Skeletal muscle tissue (tissue), 4 donors: Measurements from ENCODE around the gene LCNL1. TPM values are rescaled to one million over a fixed set of nuclear protein-coding genes. Genes with fewer than 3 reads are reported as not detected.

Source experiments
- H3K27ac ChIP-seq: one replicate; pipeline ENCODE4 v1.7.0; 2013; ENCODE audit warnings: mild to moderate bottlenecking, low read depth, low read length, inconsistent platforms
- H3K27me3 ChIP-seq, 3 donors: one replicate each; pipeline ENCODE4 v1.7.0; 2013; ENCODE audit warnings: low read length in 3 of 3; ENCODE audit not compliant: control insufficient read depth in 3 of 3, insufficient read depth in 3 of 3
- H3K36me3 ChIP-seq, 3 donors: one replicate each; pipeline ENCODE4 v1.7.0; 2013; ENCODE audit warnings: low read length in 3 of 3; ENCODE audit not compliant: control insufficient read depth in 3 of 3, insufficient read depth in 3 of 3
- H3K4me1 ChIP-seq, 3 donors: one replicate each; pipeline ENCODE4 v1.7.0; 2013; ENCODE audit warnings: low read length in 3 of 3, mild to moderate bottlenecking in 3 of 3; ENCODE audit not compliant: control insufficient read depth in 3 of 3, insufficient read depth in 3 of 3
- H3K4me3 ChIP-seq, 3 donors: one replicate each; pipeline ENCODE4 v1.7.0; 2013; ENCODE audit warnings: low read length in 3 of 3
- H3K9ac ChIP-seq, 3 donors: one replicate each; pipeline ENCODE4 v1.7.0; 2013; ENCODE audit warnings: low read length in 3 of 3, mild to moderate bottlenecking in 3 of 3, moderate library complexity in 2 of 3, low read depth in 1 of 3
- H3K9me3 ChIP-seq, 3 donors: one replicate each; pipeline ENCODE4 v1.7.0; 2013; ENCODE audit warnings: low read length in 3 of 3; ENCODE audit not compliant: control insufficient read depth in 3 of 3
- total RNA-seq: library from RNA; depleted of rRNA; stranded (reverse); fragments of >200 nt; gene quantifications from one replicate; pipeline ENCODE4 v1.2.3, GENCODE V29; 2014
- donor health status: Osteomylitis.

The LCNL1 gene
- total RNA-seq, 1 donor from 2014 or later: under 0.01 TPM

DNA sequence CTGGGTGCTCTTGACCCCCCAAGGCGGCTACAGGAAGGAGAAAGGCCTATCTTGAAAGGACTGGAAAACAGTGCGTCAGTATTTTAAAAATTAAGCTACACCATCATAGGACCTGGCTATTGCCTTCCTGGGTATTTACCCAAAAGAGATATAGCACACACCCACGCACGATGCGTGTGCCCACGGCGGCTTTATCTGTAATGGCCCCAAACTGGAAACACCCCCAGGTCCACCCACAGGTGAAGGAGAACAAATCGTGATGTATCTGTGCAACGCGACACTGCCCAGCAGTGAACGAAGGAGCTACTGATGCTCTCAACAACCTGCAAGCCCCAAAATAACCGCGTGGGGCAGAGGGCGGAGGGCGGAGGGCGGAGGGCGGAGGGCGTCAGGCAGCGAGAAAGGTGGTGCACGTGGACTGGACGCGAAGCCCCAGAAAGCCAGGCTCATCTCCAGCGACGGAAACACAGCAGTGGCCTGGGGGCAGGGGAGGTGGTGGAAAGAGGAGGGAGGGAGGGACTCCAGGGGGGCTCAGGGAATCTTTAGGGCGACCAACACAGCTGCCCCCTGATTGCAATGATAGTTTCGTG, 17.9 kb upstream of the LCNL1 start:
- Histone ChIP-seq H3K36me3 (no peaks in the 10 kb centered on the region), H3K9ac (no peak overlapping the region), H3K27ac (no peak overlapping the region), H3K9me3 (no peaks in the 10 kb centered on the region), H3K27me3 (peaks cover 7 to 13% (median 8%) of the 10 kb centered on the region in 3 donors), H3K4me1 (peaks cover 3 to 10% (median 9%) of the 10 kb centered on the region in 3 donors), H3K4me3 (no peak overlapping the region)

DNA sequence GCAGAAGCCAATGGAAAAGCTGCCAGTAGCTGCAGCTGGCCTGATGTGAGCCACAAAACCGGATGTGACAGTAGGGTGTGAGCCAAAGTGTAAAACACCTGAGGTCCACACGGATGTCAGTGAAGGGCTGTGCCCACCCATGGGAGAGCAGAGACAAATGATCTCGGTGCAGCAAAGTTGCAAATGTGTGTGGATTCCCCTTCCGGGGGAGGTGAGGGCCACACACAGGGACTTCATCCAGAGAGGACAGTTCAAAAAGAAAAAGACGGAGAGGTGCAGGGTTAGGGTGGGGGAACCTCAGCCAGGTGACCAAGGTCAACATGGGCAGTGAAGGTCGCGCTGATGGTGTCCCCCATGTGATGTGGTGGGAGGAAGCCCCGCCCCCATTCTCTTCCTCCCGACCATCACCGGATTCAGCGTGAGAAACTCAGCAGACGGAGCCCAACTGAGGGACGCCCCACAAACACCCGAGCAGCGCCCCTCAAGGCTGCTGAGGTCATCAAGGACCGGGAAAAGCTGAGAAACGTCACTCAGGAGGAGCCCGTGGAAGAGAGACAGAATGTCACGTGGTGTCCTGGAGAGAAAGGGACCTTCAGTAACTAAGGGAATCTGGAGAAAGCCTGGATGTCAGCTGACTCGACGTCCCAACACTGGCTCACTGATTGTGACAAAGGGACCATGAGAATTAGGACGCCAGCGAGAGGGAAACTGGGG, 16.9 kb upstream of the LCNL1 start:
- Histone ChIP-seq H3K9me3 (no peaks in the 10 kb centered on the region), H3K9ac (no peak overlapping the region), H3K4me3 (no peak overlapping the region), H3K4me1 (peaks cover 2 to 10% (median 9%) of the 10 kb centered on the region in 3 donors), H3K27ac (no peak overlapping the region), H3K27me3 (peaks cover 7 to 14% (median 13%) of the 10 kb centered on the region in 3 donors), H3K36me3 (no peaks in the 10 kb centered on the region)

DNA sequence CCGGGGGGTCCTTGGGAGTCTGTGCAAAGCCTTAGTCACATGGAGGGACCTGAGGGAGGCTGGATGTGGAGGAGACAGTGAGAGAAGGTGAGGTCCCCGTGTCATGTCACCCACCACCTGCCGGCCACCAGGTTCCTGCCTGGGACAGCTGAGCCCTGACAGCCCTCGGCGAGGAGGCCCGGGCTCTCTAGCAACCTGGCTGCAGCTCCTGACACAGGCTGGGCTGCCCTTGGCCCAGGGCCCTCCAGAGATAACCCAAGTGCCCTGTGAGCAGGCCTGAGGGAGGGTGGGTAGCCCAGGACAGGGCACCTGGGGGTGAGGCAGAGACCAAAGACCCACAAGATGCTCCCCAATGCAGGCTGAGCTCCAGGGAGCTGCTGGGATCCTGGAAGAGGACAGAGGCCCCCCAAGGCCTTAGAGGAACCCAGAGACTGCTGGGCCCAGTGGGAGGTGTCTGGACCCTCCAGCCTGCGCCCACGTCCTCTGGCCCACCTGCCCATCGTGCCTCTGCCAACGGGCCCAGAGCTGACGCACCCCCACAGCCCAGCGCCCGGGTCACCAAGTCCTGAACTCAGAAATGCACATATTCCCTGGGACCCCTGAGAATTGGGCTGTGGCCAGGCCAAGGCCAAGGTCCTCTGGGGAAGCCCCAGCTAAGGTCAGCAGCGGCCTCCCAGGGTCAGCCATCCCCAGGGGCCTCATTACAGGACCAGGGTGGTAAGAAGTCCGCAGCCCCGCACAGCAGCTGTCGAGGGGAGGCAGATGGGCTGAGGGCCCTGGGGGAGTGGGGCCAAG, 14.3 kb upstream of the LCNL1 start:
- no peaks in the 10 kb centered on the region for H3K36me3 ChIP-seq
- H3K9ac ChIP-seq: no peak overlapping the region
- no peaks in the 10 kb centered on the region for H3K9me3 ChIP-seq
- peaks cover 7 to 14% (median 9%) of the 10 kb centered on the region in 3 donors for H3K27me3 ChIP-seq
- no peak overlapping the region for H3K4me3 ChIP-seq
- peaks cover 0 to 5% (median under 1%) of the 10 kb centered on the region in 3 donors for H3K4me1 ChIP-seq
- H3K27ac ChIP-seq: no peak overlapping the region

- no peak overlapping the region for H3K4me3 ChIP-seq
- H3K9ac ChIP-seq: no peak overlapping the region
- H3K27ac ChIP-seq: no peak overlapping the region
- no peaks in the 10 kb centered on the region for H3K9me3 ChIP-seq
- H3K27me3 ChIP-seq: peaks cover 7 to 14% (median 9%) of the 10 kb centered on the region in 3 donors
- H3K36me3 ChIP-seq: no peaks in the 10 kb centered on the region
- H3K4me1 ChIP-seq: peaks cover 0 to 3% (median 0%) of the 10 kb centered on the region in 3 donors
These were observed 13.6 kb upstream of the LCNL1 start for GRCh38 chr9:136969150-136969549.

DNA sequence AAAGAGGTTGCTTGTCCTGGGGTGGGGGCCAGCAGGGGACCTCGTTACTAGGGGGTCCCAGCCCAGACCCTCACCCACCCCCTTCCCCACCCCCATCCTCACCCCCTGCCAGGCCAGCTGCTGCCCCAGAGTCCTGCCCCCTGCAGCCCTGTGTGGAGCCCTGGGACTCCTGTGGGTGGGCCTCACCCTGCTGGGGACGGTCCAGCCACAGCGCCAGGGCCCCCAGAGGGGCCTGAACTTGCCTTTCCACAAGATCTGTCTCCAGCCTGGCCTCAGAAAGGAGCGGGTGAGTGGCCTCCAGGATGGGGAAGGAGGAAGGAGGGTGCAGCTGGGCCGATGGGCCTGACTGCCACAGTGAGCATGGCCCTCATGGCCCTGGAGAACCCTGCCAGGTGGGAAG, 13.0 kb upstream of the LCNL1 start:
- Histone ChIP-seq H3K36me3 (no peaks in the 10 kb centered on the region), H3K27ac (no peak overlapping the region), H3K4me3 (no peak overlapping the region), H3K9ac (no peak overlapping the region), H3K9me3 (no peaks in the 10 kb centered on the region), H3K27me3 (peaks cover 7 to 14% (median 9%) of the 10 kb centered on the region in 3 donors), H3K4me1 (peaks cover 0 to 2% (median 0%) of the 10 kb centered on the region in 3 donors)

GRCh38 chr9:136970361-136970760, 12.4 kb upstream of the LCNL1 start:
- H3K4me3 ChIP-seq: no peak overlapping the region
- peaks cover 7 to 14% (median 9%) of the 10 kb centered on the region in 3 donors for H3K27me3 ChIP-seq
- no peaks in the 10 kb centered on the region for H3K36me3 ChIP-seq
- no peaks in the 10 kb centered on the region for H3K9me3 ChIP-seq
- H3K9ac ChIP-seq: no peak overlapping the region
- H3K4me1 ChIP-seq: peaks cover 0 to 7% (median 2%) of the 10 kb centered on the region in 3 donors
- H3K27ac ChIP-seq: no peak overlapping the region

DNA sequence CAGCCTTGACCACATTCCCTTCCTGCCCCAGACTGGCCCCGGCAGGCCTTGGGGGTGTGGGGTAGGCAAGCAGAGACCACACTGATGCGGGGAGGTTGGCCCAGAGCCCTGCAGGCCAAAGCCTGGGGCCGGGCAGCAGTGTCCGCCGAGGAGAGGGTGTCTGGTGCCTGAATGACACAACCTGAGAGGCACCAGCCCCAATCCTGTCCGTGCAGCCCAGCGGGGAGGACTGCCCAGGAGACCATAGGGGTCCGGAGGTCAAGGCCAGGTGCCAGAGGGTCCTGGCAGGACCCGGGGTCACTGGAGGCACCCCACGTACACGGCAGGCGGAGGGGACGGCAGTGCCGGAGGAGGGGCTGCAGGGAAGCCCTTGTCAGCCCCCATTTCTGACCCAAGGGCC, 11.0 kb upstream of the LCNL1 start:
- Histone ChIP-seq H3K9ac (no peak overlapping the region), H3K4me1 (peaks cover 0 to 15% (median 14%) of the 10 kb centered on the region in 3 donors)

GRCh38 chr9:136972335-136972734, 10.5 kb upstream of the LCNL1 start:
- no peak overlapping the region for H3K4me3 ChIP-seq
- H3K27me3 ChIP-seq: peaks cover 0 to 6% (median 6%) of the 10 kb centered on the region in 3 donors
- H3K9me3 ChIP-seq: no peaks in the 10 kb centered on the region
- H3K27ac ChIP-seq: no peak overlapping the region
- no peaks in the 10 kb centered on the region for H3K36me3 ChIP-seq
- H3K9ac ChIP-seq: no peak overlapping the region
- peaks cover under 1 to 20% (median 18%) of the 10 kb centered on the region in 3 donors for H3K4me1 ChIP-seq

More for the DNA sequence above, 11.0 kb upstream of the LCNL1 start:
- Histone ChIP-seq H3K27me3 (peaks cover 0 to 6% (median 0%) of the 10 kb centered on the region in 3 donors), H3K9me3 (no peaks in the 10 kb centered on the region), H3K27ac (no peak overlapping the region), H3K36me3 (no peaks in the 10 kb centered on the region), H3K4me3 (no peak overlapping the region)

DNA sequence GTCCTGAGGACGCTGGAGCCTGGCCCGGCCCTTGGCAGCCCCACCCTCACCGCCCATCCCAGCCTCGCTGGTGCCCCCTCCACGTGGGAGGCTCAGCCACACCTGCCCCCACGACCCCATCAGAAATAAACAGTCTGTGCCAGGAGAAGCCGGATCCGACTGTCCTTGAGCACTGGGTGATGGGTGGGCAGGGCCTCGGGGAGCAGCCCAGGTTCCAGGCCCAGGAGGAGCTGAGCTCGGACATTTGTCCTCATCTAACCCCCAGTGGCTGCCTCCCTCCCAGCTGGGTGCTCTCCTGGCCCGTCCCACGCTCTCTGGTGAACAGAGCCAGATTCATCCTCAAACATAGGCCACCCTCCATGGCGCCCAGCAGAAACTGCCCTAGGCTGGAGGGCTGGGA, 10.1 kb upstream of the LCNL1 start:
- Histone ChIP-seq H3K9ac (no peak overlapping the region), H3K27ac (no peak overlapping the region), H3K27me3 (peaks cover 0 to 8% (median 6%) of the 10 kb centered on the region in 3 donors), H3K9me3 (no peaks in the 10 kb centered on the region), H3K4me1 (peaks cover 2 to 24% (median 21%) of the 10 kb centered on the region in 3 donors), H3K4me3 (no peak overlapping the region), H3K36me3 (no peaks in the 10 kb centered on the region)
